ENCODE data around the gene RIC8B.

DNA sequence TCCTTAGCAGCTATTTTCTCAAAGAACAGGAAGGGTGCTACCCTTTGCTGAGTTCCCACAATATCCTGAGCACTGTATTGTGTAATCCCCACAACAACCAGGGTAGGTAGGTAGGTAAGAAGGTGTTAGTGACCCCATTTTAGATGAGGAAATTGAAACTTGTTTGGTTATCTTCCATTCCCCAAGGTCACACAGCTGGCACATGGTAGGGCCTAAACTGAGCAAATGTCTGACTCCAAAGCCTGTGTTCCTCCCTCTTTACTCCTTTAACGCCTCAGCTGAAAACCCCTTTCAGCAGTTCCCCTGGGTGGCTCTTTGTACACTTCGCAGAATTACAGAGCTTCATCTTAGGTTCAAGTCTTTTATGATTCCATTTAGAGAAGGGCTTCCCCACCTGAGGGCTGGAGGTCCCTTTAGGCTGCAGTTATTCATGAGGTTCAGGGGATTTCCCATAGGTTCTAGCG, 26.5 kb upstream of the RIC8B start:
- TF ChIP-seq, protein P1, sequence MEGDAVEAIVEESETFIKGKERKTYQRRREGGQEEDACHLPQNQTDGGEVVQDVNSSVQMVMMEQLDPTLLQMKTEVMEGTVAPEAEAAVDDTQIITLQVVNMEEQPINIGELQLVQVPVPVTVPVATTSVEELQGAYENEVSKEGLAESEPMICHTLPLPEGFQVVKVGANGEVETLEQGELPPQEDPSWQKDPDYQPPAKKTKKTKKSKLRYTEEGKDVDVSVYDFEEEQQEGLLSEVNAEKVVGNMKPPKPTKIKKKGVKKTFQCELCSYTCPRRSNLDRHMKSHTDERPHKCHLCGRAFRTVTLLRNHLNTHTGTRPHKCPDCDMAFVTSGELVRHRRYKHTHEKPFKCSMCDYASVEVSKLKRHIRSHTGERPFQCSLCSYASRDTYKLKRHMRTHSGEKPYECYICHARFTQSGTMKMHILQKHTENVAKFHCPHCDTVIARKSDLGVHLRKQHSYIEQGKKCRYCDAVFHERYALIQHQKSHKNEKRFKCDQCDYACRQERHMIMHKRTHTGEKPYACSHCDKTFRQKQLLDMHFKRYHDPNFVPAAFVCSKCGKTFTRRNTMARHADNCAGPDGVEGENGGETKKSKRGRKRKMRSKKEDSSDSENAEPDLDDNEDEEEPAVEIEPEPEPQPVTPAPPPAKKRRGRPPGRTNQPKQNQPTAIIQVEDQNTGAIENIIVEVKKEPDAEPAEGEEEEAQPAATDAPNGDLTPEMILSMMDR (IDR thresholded peaks at IDR 0.05): no peak
- no peak for TF ChIP-seq POLR2AphosphoS5 (IDR thresholded peaks at IDR 0.05)
- no peak for TF ChIP-seq EP300 (IDR thresholded peaks at IDR 0.05)
